DMS153 treated with DMSO at 0.1 percent for 48 hours (cell line): ENCODE data around the gene TOX2.

Source experiments
- DNase-seq: peaks from one replicate; lab custom pipeline; 2025; ENCODE audit not compliant: unreplicated experiment; lab: John Stamatoyannopoulos, UW

Gene TOX2

GRCh38 chr20:44117296-44118184, 202.9 kb downstream of the TOX2 start:
- DNase-seq = no peak

- no peak for DNase-seq
Observed at GRCh38 chr20:44118185-44119033, 203.8 kb downstream of the TOX2 start.
